GM21717 (cell line): ENCODE measurements around the gene MRPS18A.
"Not testable (repeated sequence)": the region's sequence is repeated elsewhere in the genome, so short reads cannot be mapped to it uniquely, and the experiment has no call there.

Experiments used
- ATAC-seq: cut with Tn5 transposase; IDR thresholded peaks from one replicate; pipeline ENCODE4 v1.9.1; 2021; ENCODE audit warnings: mild to moderate bottlenecking, moderate library complexity; ENCODE audit not compliant: unreplicated experiment

The MRPS18A gene

GRCh38 chr6:43639984-43640800 is 47.4 kb downstream of the MRPS18A start:
- ATAC-seq, result no peak

- ATAC-seq, result no peak
Observed at GRCh38 chr6:43636308-43636659, 51.3 kb downstream of the MRPS18A start.

- ATAC-seq, result peak; percentile 61
Observed at GRCh38 chr6:43635387-43636307, 51.9 kb downstream of the MRPS18A start, which contains the start of gene MAD2L1BP. TSS of gene MAD2L1BP (plus strand) at chr6:43635840. CDS start at chr6:43635876, 36 bp downstream.

- no peak for ATAC-seq
Observed at GRCh38 chr6:43634702-43635303, 52.8 kb downstream of the MRPS18A start.

GRCh38 chr6:43633002-43633401 is 54.6 kb downstream of the MRPS18A start:
- ATAC-seq, result not testable (repeated sequence)

GRCh38 chr6:43630980-43631619 is 56.5 kb downstream of the MRPS18A start:
- ATAC-seq, result no peak

GRCh38 chr6:43629505-43630300 is 57.9 kb downstream of the MRPS18A start:
- peak; percentile 71 for ATAC-seq

GRCh38 chr6:43629104-43629504 is 58.5 kb downstream of the MRPS18A start, which contains the start of gene GTPBP2:
TSS of gene GTPBP2 (minus strand) at chr6:43629264. CDS start at chr6:43629162, 102 bp downstream.
- peak; percentile 76 for ATAC-seq

- no peak for ATAC-seq
Observed at GRCh38 chr6:43628393-43629103, 59.0 kb downstream of the MRPS18A start.

- ATAC-seq, result no peak
Observed at GRCh38 chr6:43627008-43627825, 60.4 kb downstream of the MRPS18A start.

- no peak for ATAC-seq
Observed at GRCh38 chr6:43625393-43625992, 62.1 kb downstream of the MRPS18A start.

- ATAC-seq, result no peak
Observed at GRCh38 chr6:43624786-43625288, 62.8 kb downstream of the MRPS18A start.

- ATAC-seq, result no peak
Observed at GRCh38 chr6:43623880-43624785, 63.5 kb downstream of the MRPS18A start.

GRCh38 chr6:43622541-43622940 is 65.0 kb downstream of the MRPS18A start:
- no peak for ATAC-seq

GRCh38 chr6:43621836-43622180 is 65.8 kb downstream of the MRPS18A start:
- ATAC-seq, result no peak
